ENCODE results near the gene GREB1.

The GREB1 gene

GRCh38 chr2:11514081-11514730 is 19.6 kb upstream of the GREB1 start:
- H3K27ac ChIP-seq = no peak overlapping the region
- TF ChIP-seq CTCF (IDR thresholded peaks at IDR 0.05; ENCODE audit: low read depth, low read length) = no peak

GRCh38 chr2:11514904-11515303 is 18.9 kb upstream of the GREB1 start:
- Histone ChIP-seq H3K9me3 (ENCODE audit: severe bottlenecking) (no peaks in the 10 kb centered on the region), H3K4me3 (ENCODE audit: low read depth, low read length) (no peak overlapping the region), H3K27ac (no peak overlapping the region), H3K36me3 (no peaks in the 10 kb centered on the region), H3K27me3 (ENCODE audit: insufficient read depth, low read depth, severe bottlenecking) (no peaks in the 10 kb centered on the region)
- DNase-seq = no peak
- no peak for TF ChIP-seq CTCF (IDR thresholded peaks at IDR 0.05; ENCODE audit: low read depth, low read length)

More at GRCh38 chr2:11514081-11514730, 19.6 kb upstream of the GREB1 start:
- Histone ChIP-seq H3K27me3 (ENCODE audit: insufficient read depth, low read depth, severe bottlenecking) (no peaks in the 10 kb centered on the region), H3K36me3 (no peaks in the 10 kb centered on the region), H3K4me3 (ENCODE audit: low read depth, low read length) (no peak overlapping the region), H3K9me3 (ENCODE audit: severe bottlenecking) (no peaks in the 10 kb centered on the region)
- DNase-seq = no peak

GRCh38 chr2:11515490-11515981 is 18.3 kb upstream of the GREB1 start:
- Histone ChIP-seq H3K27me3 (ENCODE audit: insufficient read depth, low read depth, severe bottlenecking) (no peaks in the 10 kb centered on the region), H3K27ac (peak overlapping the region; percentile 2; the same call in 1 of the 2 replicates), H3K4me3 (ENCODE audit: low read depth, low read length) (no peak overlapping the region), H3K9me3 (ENCODE audit: severe bottlenecking) (no peaks in the 10 kb centered on the region), H3K36me3 (no peaks in the 10 kb centered on the region)
- peak; percentile 62 for DNase-seq
- no peak for TF ChIP-seq CTCF (IDR thresholded peaks at IDR 0.05; ENCODE audit: low read depth, low read length)

- Histone ChIP-seq H3K27ac (no peak overlapping the region), H3K9me3 (ENCODE audit: severe bottlenecking) (no peaks in the 10 kb centered on the region), H3K36me3 (no peaks in the 10 kb centered on the region), H3K27me3 (ENCODE audit: insufficient read depth, low read depth, severe bottlenecking) (no peaks in the 10 kb centered on the region), H3K4me3 (ENCODE audit: low read depth, low read length) (no peak overlapping the region)
- DNase-seq = no peak
- no peak for TF ChIP-seq CTCF (IDR thresholded peaks at IDR 0.05; ENCODE audit: low read depth, low read length)
These were observed 16.7 kb upstream of the GREB1 start for GRCh38 chr2:11516984-11517648.

GRCh38 chr2:11517906-11518305 is 15.9 kb upstream of the GREB1 start:
- no peak for TF ChIP-seq CTCF (IDR thresholded peaks at IDR 0.05; ENCODE audit: low read depth, low read length)
- H3K27ac ChIP-seq = no peak overlapping the region
- no peak for DNase-seq
- H3K9me3 ChIP-seq (ENCODE audit: severe bottlenecking) = no peaks in the 10 kb centered on the region
- H3K36me3 ChIP-seq = no peaks in the 10 kb centered on the region
- no peak overlapping the region for H3K4me3 ChIP-seq (ENCODE audit: low read depth, low read length)
- H3K27me3 ChIP-seq (ENCODE audit: insufficient read depth, low read depth, severe bottlenecking) = no peaks in the 10 kb centered on the region

All from WERI-Rb-1 (cell line).